Activated T-cell treated with anti-CD3 and anti-CD28 coated beads, Interleukin-2, amount 50 U/mL, for 4 hours (primary cell): ENCODE measurements around the gene SNED1. TPM values are rescaled to one million over a fixed set of nuclear protein-coding genes. Genes with fewer than 3 reads are reported as not detected.

ENCODE experiments used
- ATAC-seq, 2 donors: fragments of 200-7000 bp; cut with Tn5 transposase; one replicate each; pipeline ENCODE4 v1.10.0; 2021
- DNase-seq: peaks from one replicate; pipeline ENCODE4 v3.0.0-alpha.2; 2020
- H3K27me3 Mint-ChIP-seq: one replicate; pipeline ENCODE4 v1.8.0; 2021; ENCODE audit warnings: low read depth, mixed read lengths
- H3K36me3 Mint-ChIP-seq: one replicate; pipeline ENCODE4 v1.8.0; 2022; ENCODE audit warnings: mixed read lengths; ENCODE audit not compliant: insufficient read depth
- H3K4me1 Mint-ChIP-seq: one replicate; pipeline ENCODE4 v1.8.0; 2021; ENCODE audit warnings: low read depth, mixed read lengths
- H3K4me3 Mint-ChIP-seq: one replicate; pipeline ENCODE4 v1.8.0; 2021; ENCODE audit warnings: mild to moderate bottlenecking, moderate library complexity, mixed read lengths
- H3K9me3 Mint-ChIP-seq: one replicate; pipeline ENCODE4 v1.8.0; 2021; ENCODE audit warnings: mixed read lengths
- total RNA-seq, 3 donors: library from RNA; stranded (reverse); gene quantifications; one replicate each; pipeline ENCODE4 v1.2.1, GENCODE V29; 2021

Gene SNED1
- total RNA-seq, 3 donors from 2014 or later: 0.53 to 2.1 (median 1.3) TPM

DNA sequence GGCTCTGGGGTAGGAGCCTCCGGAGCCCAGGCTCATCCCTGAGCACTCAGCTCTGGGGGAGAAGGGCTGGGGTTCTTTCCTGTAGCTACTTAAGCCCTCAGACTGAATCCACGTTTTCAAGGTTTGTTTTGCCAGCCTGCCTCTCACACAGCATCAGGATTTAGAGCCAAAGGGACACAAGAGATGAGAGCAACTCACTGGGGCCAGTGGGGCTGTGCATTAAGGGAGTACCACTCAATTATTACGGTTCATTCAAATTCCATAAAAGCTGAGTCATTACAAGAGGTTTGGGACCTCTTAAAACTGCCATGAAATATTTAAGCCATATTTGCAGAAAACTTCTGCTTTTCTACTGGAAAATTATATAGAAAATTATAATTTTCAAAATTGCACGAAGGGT is 17.1 kb upstream of the SNED1 start:
- ATAC-seq: no peak
- no peak for DNase-seq
- H3K36me3 Mint-ChIP-seq: no peaks in the 10 kb centered on the region
- H3K9me3 Mint-ChIP-seq: no peaks in the 10 kb centered on the region
- peaks cover 3% of the 10 kb centered on the region for H3K4me1 Mint-ChIP-seq
- no peak overlapping the region for H3K4me3 Mint-ChIP-seq
- H3K27me3 Mint-ChIP-seq: peaks cover 4% of the 10 kb centered on the region

- no peaks in the 10 kb centered on the region for H3K36me3 Mint-ChIP-seq
- H3K9me3 Mint-ChIP-seq: no peaks in the 10 kb centered on the region
- ATAC-seq (no peak), DNase-seq (no peak)
- peaks cover 4% of the 10 kb centered on the region for H3K27me3 Mint-ChIP-seq
- peaks cover 3% of the 10 kb centered on the region for H3K4me1 Mint-ChIP-seq
- H3K4me3 Mint-ChIP-seq: no peak overlapping the region
These were observed 16.3 kb upstream of the SNED1 start for GRCh38 chr2:240981871-240982800.

GRCh38 chr2:240982821-240983281 is 15.6 kb upstream of the SNED1 start:
- H3K4me1 Mint-ChIP-seq: peaks cover 3% of the 10 kb centered on the region
- no peak for DNase-seq
- no peak overlapping the region for H3K4me3 Mint-ChIP-seq
- no peaks in the 10 kb centered on the region for H3K9me3 Mint-ChIP-seq
- H3K27me3 Mint-ChIP-seq: peaks cover 4% of the 10 kb centered on the region
- H3K36me3 Mint-ChIP-seq: no peaks in the 10 kb centered on the region
- peak in 1 of 2 donors; percentile 17 for ATAC-seq

GRCh38 chr2:240983361-240983995 is 14.9 kb upstream of the SNED1 start:
- ATAC-seq (peak; percentile 92 to 94), DNase-seq (peak; percentile 39)
- H3K4me1 Mint-ChIP-seq: peaks cover 3% of the 10 kb centered on the region
- no peaks in the 10 kb centered on the region for H3K36me3 Mint-ChIP-seq
- H3K4me3 Mint-ChIP-seq: no peak overlapping the region
- peaks cover 4% of the 10 kb centered on the region for H3K27me3 Mint-ChIP-seq
- H3K9me3 Mint-ChIP-seq: no peaks in the 10 kb centered on the region

GRCh38 chr2:240983996-240984498 is 14.4 kb upstream of the SNED1 start:
- H3K36me3 Mint-ChIP-seq: no peaks in the 10 kb centered on the region
- H3K4me3 Mint-ChIP-seq: no peak overlapping the region
- no peaks in the 10 kb centered on the region for H3K9me3 Mint-ChIP-seq
- H3K4me1 Mint-ChIP-seq: peaks cover 3% of the 10 kb centered on the region
- ATAC-seq (no peak), DNase-seq (no peak)
- H3K27me3 Mint-ChIP-seq: peaks cover 4% of the 10 kb centered on the region

DNA sequence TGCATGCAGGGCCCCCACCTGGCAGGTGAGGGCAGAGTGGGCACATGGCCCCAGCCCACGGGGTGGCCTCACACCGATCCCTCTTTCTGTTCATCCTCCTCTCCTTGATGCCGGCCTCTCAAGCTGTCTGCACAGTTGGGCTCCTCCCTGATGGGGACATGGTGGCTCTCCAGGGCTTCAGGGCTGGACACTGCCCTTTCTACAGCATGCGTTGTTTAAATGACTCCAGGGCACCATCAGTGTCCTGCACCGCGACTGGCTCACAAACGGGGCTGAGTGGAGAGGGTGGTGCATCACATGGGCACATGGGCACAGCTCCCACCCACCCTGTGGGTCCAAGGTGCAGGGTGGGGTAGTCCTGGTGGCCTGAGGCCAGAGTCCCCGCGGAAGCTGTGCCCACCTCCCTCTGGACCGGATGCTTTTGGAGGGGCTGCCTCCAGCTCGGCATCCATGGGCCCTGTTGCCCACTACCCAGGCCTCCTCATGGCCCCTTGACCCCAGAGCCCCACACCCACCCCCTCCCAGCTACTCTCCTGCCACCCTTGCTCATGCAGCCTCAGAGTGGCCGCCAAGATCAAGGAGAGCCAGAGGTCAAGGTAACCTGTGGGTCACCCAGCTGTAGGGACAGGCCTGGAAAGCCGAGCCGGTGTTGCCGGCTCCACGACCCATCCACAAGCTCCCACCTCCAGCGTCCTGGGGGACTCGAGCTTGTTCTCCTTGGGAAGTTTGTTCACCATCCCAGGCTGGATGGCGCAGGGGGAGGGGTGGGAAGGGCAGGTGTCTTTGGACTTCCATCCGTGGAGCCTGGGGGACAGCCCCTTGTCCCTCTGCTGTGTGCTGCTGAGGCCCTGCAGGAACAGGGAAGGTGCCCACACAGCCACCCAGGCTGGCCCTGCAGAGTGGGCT is 12.3 kb upstream of the SNED1 start:
- Mint-ChIP-seq H3K36me3 (no peaks in the 10 kb centered on the region), H3K27me3 (peaks cover 4% of the 10 kb centered on the region), H3K4me3 (no peak overlapping the region), H3K4me1 (peaks cover 3% of the 10 kb centered on the region), H3K9me3 (no peaks in the 10 kb centered on the region)
- ATAC-seq (no peak), DNase-seq (no peak)

GRCh38 chr2:240986787-240987411 is 11.5 kb upstream of the SNED1 start:
- DNase-seq: no peak
- no peaks in the 10 kb centered on the region for H3K36me3 Mint-ChIP-seq
- H3K4me1 Mint-ChIP-seq: peaks cover 3% of the 10 kb centered on the region
- no peaks in the 10 kb centered on the region for H3K9me3 Mint-ChIP-seq
- peaks cover 4% of the 10 kb centered on the region for H3K27me3 Mint-ChIP-seq
- no peak overlapping the region for H3K4me3 Mint-ChIP-seq
- ATAC-seq: no peak

- H3K4me1 Mint-ChIP-seq: peaks cover 3% of the 10 kb centered on the region
- no peaks in the 10 kb centered on the region for H3K36me3 Mint-ChIP-seq
- H3K27me3 Mint-ChIP-seq: peaks cover 4% of the 10 kb centered on the region
- DNase-seq (no peak), ATAC-seq (no peak)
- H3K9me3 Mint-ChIP-seq: no peaks in the 10 kb centered on the region
- H3K4me3 Mint-ChIP-seq: no peak overlapping the region
These were observed 10.8 kb upstream of the SNED1 start for GRCh38 chr2:240987588-240987987.

DNA sequence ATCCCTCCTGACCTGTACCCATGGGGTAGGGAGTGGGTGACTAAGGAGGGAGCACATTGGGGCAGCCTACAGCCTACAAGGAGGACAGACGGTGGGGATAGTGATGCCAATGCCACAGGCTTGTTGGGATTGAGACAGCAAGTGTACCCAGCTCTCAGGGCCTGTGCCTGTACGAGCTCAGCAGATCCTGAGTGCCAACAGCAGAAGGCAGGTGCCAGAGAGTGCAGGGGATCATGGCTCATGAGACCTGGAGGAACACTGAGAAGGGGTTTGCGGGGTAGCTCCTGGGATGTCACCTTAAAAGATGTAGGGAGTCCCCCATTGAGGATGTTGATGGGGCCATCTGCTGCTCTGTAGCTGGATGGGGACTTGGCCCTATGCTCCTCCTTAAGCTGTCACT is 10.3 kb upstream of the SNED1 start:
- H3K4me3 Mint-ChIP-seq: no peak overlapping the region
- H3K36me3 Mint-ChIP-seq: no peaks in the 10 kb centered on the region
- H3K4me1 Mint-ChIP-seq: no peaks in the 10 kb centered on the region
- peaks cover 4% of the 10 kb centered on the region for H3K27me3 Mint-ChIP-seq
- H3K9me3 Mint-ChIP-seq: no peaks in the 10 kb centered on the region
- no peak for DNase-seq
- ATAC-seq: no peak

DNA sequence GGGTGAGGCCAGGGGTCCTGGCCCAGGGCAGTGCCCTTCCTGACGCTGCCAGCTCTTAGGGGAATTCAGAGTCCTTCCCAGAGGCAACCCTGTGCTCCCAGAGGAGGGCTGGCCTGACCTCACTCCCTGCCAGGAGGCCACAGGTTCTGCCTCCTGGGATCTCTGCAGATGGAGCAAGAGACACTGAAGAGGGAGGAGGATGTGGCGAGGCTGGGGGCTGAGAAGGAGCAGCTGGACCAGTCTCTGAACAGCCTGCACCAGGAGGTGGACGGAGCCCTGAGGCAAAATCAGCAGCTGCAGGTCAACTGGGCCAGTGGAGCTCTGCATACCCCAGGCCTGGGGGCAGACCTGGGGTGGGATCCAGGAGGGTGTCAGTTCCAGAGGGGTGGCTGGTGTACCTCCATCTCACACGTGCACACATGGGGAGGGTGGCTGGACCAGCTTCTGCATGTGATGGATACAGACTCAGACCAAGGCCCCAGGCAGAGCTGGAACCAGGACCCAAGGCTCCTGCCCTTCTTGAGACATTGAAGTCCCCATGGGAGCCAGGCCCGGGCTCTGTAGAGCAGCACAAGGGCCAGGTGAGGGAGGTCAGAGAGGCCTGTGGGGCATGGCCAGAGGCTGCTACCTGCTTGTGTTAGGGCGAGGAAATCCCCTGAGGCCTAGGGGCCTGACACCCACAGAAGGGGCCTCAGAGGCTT is 9.7 kb upstream of the SNED1 start:
- Mint-ChIP-seq H3K9me3 (no peaks in the 10 kb centered on the region), H3K36me3 (no peaks in the 10 kb centered on the region), H3K27me3 (peaks cover 4% of the 10 kb centered on the region), H3K4me1 (no peaks in the 10 kb centered on the region), H3K4me3 (no peak overlapping the region)
- ATAC-seq (no peak), DNase-seq (no peak)

DNA sequence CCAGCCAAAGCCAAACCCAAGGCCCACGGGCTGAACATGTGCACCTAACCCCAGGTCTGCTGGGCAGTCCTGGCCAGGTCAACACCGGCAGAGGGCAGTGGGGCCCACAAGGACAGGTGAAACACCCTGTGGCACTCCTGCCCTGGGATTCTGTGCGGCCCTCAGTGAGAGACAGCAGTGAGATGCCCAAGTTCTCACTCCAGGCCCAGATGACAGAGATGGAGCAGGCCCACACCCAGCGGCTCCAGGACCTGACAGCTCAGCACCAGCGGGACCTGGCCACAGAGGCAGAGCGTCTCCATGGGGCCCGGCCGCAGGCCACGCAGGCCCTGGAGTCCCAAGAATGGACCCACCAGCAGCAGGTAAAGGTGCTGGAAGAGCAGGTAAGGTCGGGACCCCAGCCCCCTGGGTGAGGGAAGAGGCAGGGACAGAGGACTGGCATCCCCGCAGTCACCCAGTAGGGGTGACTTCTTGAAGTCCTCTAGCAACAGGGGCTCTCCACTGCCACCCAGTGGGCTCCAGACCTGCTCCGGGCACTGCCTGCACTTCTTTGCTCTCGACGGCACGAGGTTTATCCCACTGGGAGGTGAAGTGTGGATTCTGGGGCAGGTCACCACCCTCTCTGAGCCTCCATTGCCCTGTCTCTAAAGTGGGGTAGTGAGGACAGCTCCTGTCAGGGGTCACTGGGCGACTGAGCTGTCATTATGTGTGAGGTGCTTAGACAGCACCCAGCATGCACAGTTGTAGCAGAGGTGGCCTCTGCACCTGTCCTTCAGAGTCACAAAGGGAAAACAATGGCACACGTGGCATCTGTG is 8.8 kb upstream of the SNED1 start:
- H3K27me3 Mint-ChIP-seq: no peaks in the 10 kb centered on the region
- ATAC-seq (no peak), DNase-seq (no peak)
- no peaks in the 10 kb centered on the region for H3K9me3 Mint-ChIP-seq
- no peaks in the 10 kb centered on the region for H3K4me1 Mint-ChIP-seq
- no peaks in the 10 kb centered on the region for H3K36me3 Mint-ChIP-seq
- H3K4me3 Mint-ChIP-seq: no peak overlapping the region

DNA sequence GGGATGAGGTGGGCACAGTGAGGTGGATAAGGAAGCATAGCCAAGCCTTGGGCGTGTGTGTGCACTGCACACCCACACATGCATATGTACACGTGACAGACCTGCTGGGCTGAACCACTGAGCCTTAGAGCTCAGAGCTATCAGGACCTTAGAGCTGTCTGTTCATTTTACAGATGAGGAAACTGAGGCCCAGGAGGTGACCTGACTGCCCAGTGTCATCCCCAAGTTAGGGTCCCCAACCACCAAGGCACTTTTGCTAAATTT is 8.2 kb upstream of the SNED1 start:
- Mint-ChIP-seq H3K4me3 (no peak overlapping the region), H3K36me3 (no peaks in the 10 kb centered on the region), H3K27me3 (peaks cover 2% of the 10 kb centered on the region), H3K9me3 (no peaks in the 10 kb centered on the region), H3K4me1 (no peaks in the 10 kb centered on the region)
- ATAC-seq (no peak), DNase-seq (no peak)
